GM12878 (cell line): ENCODE results near the gene ZCCHC17. TPM values are rescaled to one million over a fixed set of nuclear protein-coding genes. Genes with fewer than 3 reads are reported as not detected.

Experiments used
- ATAC-seq: fragments of 200-7000 bp; cut with Tn5 transposase; 3 replicates; pipeline ENCODE4 v1.9.1; 2020; ENCODE audit warnings: mild to moderate bottlenecking, moderate library complexity
- BruUV-seq: library from RNA; stranded (reverse); fragments of 400-500 nt; replicated peaks from 2 replicates; lab custom pipeline; 2021; lab: Mats Ljungman, UMichigan
- CTCF ChIA-PET: fragments of 300-600 bp; sonication (Branson Sonifier 250); formaldehyde crosslinking; extraction: SDS; loops from one replicate; lab custom pipeline; 2021; ENCODE audit warnings: inconsistent platforms; lab: Yijun Ruan, JAX
- POLR2A ChIA-PET: fragments of 350-600 bp; formaldehyde crosslinking; extraction: SDS; loops from one replicate; lab custom pipeline; 2021; ENCODE audit warnings: inconsistent platforms; lab: Charles Lee
- RAD21 ChIA-PET: fragments of 300-600 bp; sonication (Branson Sonifier 250); formaldehyde crosslinking; loops from one replicate; lab custom pipeline; 2023; ENCODE audit warnings: antibody characterized with exemption; ENCODE audit not compliant: unreplicated experiment; lab: Charles Lee
- SMC1A ChIA-PET: fragments of 300-600 bp; sonication (Branson Sonifier 250); formaldehyde crosslinking; loops from one replicate; lab custom pipeline; 2023; ENCODE audit not compliant: unreplicated experiment, uncharacterized antibody; lab: Charles Lee
- DNase-seq: peaks from one replicate; pipeline ENCODE4 v3.0.0-alpha.2; 2011; ENCODE audit warnings: low read depth, low spot score
- FAIRE-seq: peaks from 3 replicates; lab custom pipeline; 2011; peaks lifted over from hg19 to GRCh38; lab: Jason Lieb, UNC
- H2AFZ ChIP-seq: 2 replicates; pipeline ENCODE4 v1.6.0; 2011; ENCODE audit warnings: low read depth, low read length, control low read depth; ENCODE audit not compliant: control insufficient read depth
- H3K27ac ChIP-seq: 2 replicates; pipeline ENCODE4 v1.5.1; 2011; ENCODE audit warnings: control low read depth; ENCODE audit not compliant: control insufficient read depth, insufficient read depth
- H3K27me3 ChIP-seq, 2 experiments: replicated peaks in 1 of 2; 2 replicates each; pipeline versions ENCODE4 v1.6.0 to v1.6.1; 2011; ENCODE audit warnings: low read length in 1 of 2; ENCODE audit not compliant: control insufficient read depth in 2 of 2, insufficient read depth in 2 of 2
- H3K36me3 ChIP-seq, 2 experiments: 2 replicates each; pipeline ENCODE4 v1.5.1; 2011; ENCODE audit warnings: low read length in 1 of 2; ENCODE audit not compliant: control insufficient read depth in 2 of 2, insufficient read depth in 2 of 2
- H3K4me1 ChIP-seq: 2 replicates; pipeline ENCODE4 v1.6.1; 2011; ENCODE audit warnings: mild to moderate bottlenecking, low read length, moderate library complexity, mixed read lengths; ENCODE audit not compliant: control insufficient read depth, insufficient read depth
- H3K4me2 ChIP-seq: 2 replicates; pipeline ENCODE4 v1.6.0; 2011; ENCODE audit warnings: control low read depth; ENCODE audit not compliant: control insufficient read depth, insufficient read depth
- H3K4me3 ChIP-seq: fragments of 200-600 bp; sonication (generic); 2 replicates; pipeline ENCODE4 v1.5.1; 2016
- H3K79me2 ChIP-seq: 2 replicates; pipeline ENCODE4 v1.6.0; 2011; ENCODE audit warnings: low read length; ENCODE audit not compliant: control insufficient read depth, insufficient read depth
- H3K9ac ChIP-seq: 2 replicates; pipeline ENCODE4 v1.8.0; 2011; ENCODE audit warnings: low read length, control low read depth, mixed read lengths; ENCODE audit not compliant: control insufficient read depth, insufficient read depth
- H3K9me3 ChIP-seq: replicated peaks from 3 replicates; pipeline ENCODE4 v1.5.1; 2011; ENCODE audit warnings: mild to moderate bottlenecking, low read length; ENCODE audit not compliant: control insufficient read depth, insufficient read depth
- H4K20me1 ChIP-seq: 2 replicates; pipeline ENCODE4 v1.6.0; 2011; ENCODE audit not compliant: control insufficient read depth, insufficient read depth
- BHLHE40 ChIP-seq, 2 experiments: fragments of 450-650 bp in 1 of 2; IDR thresholded peaks; 2 replicates each; pipeline ENCODE4 v1.6.1; 2011 to 2017; ENCODE audit warnings: low read depth in 2 of 2, borderline replicate concordance in 1 of 2, improper control_type of control experiment in 1 of 2, low read length in 1 of 2, mild to moderate bottlenecking in 1 of 2
- CTCF ChIP-seq, 3 experiments: IDR thresholded peaks in 2 of 3; conservative IDR thresholded peaks in 1 of 3; 2 replicates each; pipeline ENCODE4 v1.5.1; 2011; ENCODE audit warnings: low read depth in 3 of 3, low read length in 3 of 3, mild to moderate bottlenecking in 3 of 3, control low read depth in 2 of 3, moderate library complexity in 2 of 3, inconsistent platforms in 1 of 3, mixed read lengths in 1 of 3; ENCODE audit not compliant: control insufficient read depth in 2 of 3, insufficient read depth in 1 of 3; ENCODE audit errors: extremely low read depth in 1 of 3
- MXI1 ChIP-seq: fragments of 150-350 bp; IDR thresholded peaks from 2 replicates; pipeline ENCODE4 v1.6.1; 2011; ENCODE audit warnings: low read depth, mild to moderate bottlenecking, inconsistent platforms, low read length, improper control_type of control experiment
- NFIC ChIP-seq: IDR thresholded peaks from 2 replicates; pipeline ENCODE4 v1.6.1; 2012; ENCODE audit warnings: low read depth, mild to moderate bottlenecking, inconsistent platforms, low read length, moderate library complexity
- NFYA ChIP-seq: IDR thresholded peaks from 2 replicates; pipeline ENCODE4 v1.6.1; 2011; ENCODE audit warnings: low read depth, mild to moderate bottlenecking, low read length, improper control_type of control experiment, borderline replicate concordance
- SREBF2 ChIP-seq: IDR thresholded peaks from 2 replicates; pipeline ENCODE4 v1.6.1; 2012; ENCODE audit warnings: mild to moderate bottlenecking, low read length
- ZNF384 ChIP-seq: IDR thresholded peaks from 2 replicates; pipeline ENCODE4 v1.6.1; 2012; ENCODE audit warnings: low read depth, mild to moderate bottlenecking, low read length, improper control_type of control experiment, borderline replicate concordance
- ZNF592 ChIP-seq: fragments of 450-650 bp; IDR thresholded peaks from 2 replicates; pipeline ENCODE4 v1.6.1; 2017; ENCODE audit warnings: mild to moderate bottlenecking, moderate library complexity
- WGBS: methylation state at CpG from one replicate; pipeline ENCODE4 v1.1.6; 2016; ENCODE audit warnings: low lambda C conversion rate; ENCODE audit not compliant: insufficient replicate concordance, insufficient coverage; ENCODE audit errors: missing lambda C conversion rate; 5-methylcytosine and 5-hydroxymethylcytosine counted together
- in situ Hi-C: fragments of 300-500 bp; cut with MboI; formaldehyde crosslinking; loops from 9 replicates; pipeline ENCODE4 v1.14.3; 2018; ENCODE audit warnings: mixed read lengths
- intact Hi-C: fragments of 100-400 bp; cut with micrococcal nuclease; formaldehyde crosslinking; loops from one replicate; pipeline ENCODE4 v1.14.2; 2022; ENCODE audit not compliant: unreplicated experiment
- polyA plus RNA-seq, 11 experiments: library from polyadenylated mRNA; depleted of rRNA in 4 of 11; unstranded in 6 of 11; stranded (reverse) in 5 of 11; fragments of >200 nt; fragmentation: Nextera tagmentation in 4 of 11; fragmentation: Illumina TruSeq in 1 of 11; extraction: Ambion mirVana in 4 of 11; extraction: Trizol in 1 of 11; gene quantifications; 1 replicate in 1 of 11; 2 replicates in 10 of 11; pipeline versions ENCODE4 v1.2.1 to v1.2.3, GENCODE V29; 2011 to 2016; ENCODE audit warnings: inconsistent platforms in 2 of 11, missing spikeins in 2 of 11, low read depth in 1 of 11
- total RNA-seq, 4 experiments: library from RNA; depleted of rRNA in 3 of 4; stranded (reverse); fragments of >200 nt in 3 of 4; fragmentation: Illumina TruSeq in 1 of 4; extraction: Trizol in 1 of 4; gene quantifications; 2 replicates each; pipeline versions ENCODE4 v1.2.1 to v1.2.3, GENCODE V29; 2013 to 2021

The ZCCHC17 gene
- total and polyA plus RNA-seq, 10 of the 15 experiments (the other 5 are each of a cell fraction or from before 2014, with no cell fraction given) = 22.3 to 86.3 (median 47.0) TPM

DNA sequence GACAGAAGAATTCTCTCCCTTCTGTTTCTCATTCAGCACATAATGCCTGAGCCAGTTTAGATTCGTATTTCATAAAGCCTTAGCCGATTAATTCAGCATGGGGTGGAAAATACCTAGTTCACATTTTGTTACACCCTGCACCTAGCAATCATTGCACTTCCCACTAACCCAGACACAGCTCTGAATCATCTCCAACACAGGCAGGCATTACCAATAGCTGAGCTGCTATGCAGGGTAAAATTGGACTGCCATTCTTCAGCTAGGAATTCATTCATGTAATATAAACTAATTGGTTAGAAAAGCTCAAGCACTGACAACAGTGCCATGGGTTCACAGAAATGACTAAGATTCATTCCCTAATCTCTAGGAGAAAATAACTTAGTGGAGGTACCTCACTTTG lies 30.3 kb upstream of the ZCCHC17 start (continued):
- no peak for TF ChIP-seq CTCF (IDR thresholded peaks at IDR 0.05 in 2 of 3, conservative IDR thresholded peaks at IDR 0.05 in 1 of 3; ENCODE audit: control insufficient read depth in 2 of 3, extremely low read depth in 1 of 3, insufficient read depth in 1 of 3, low read depth in 3 of 3, low read length in 3 of 3)
- no peak for TF ChIP-seq NFIC

GRCh38 chr1:31272369-31272768 lies 24.5 kb upstream of the ZCCHC17 start:
- WGBS = 99% methylated on average over 3 of the region's 3 CpGs
- ChIA-PET SMC1A (interaction anchor here (1.1 kb wide), 1 partner anchor 9 kb away, joined by 5 read pairs; no protein-coding TSS in a partner anchor), POLR2A (no interaction called here), RAD21 (interaction anchor here (0.7 kb wide), 1 partner anchor 25 kb away, joined by 3 read pairs; the partner anchor contains the start of genes SNRNP40 and ZCCHC17), CTCF (interaction anchor here (0.9 to 1.1 kb wide), 2 partner anchors 11 to 277 kb away, joined by 3 read pairs; no protein-coding TSS in a partner anchor)
- H3K4me1 ChIP-seq = no peaks in the 10 kb centered on the region
- DNase-seq = no peak
- peak; percentile 7 for FAIRE-seq
- intact Hi-C loops = no loop called here
- in situ Hi-C loops = no loop called here
- H3K27me3 ChIP-seq = no peaks in the 10 kb centered on the region
- no peaks in the 10 kb centered on the region for H3K79me2 ChIP-seq
- no peaks in the 10 kb centered on the region for H3K9me3 ChIP-seq
- no peak overlapping the region for H3K9ac ChIP-seq
- TF ChIP-seq SREBF2 = no peak
- TF ChIP-seq MXI1 = no peak
- TF ChIP-seq ZNF384 = no peak
- no peak for TF ChIP-seq BHLHE40 (IDR thresholded peaks at IDR 0.05; ENCODE audit: borderline replicate concordance in 1 of 2, low read depth in 2 of 2, low read length in 1 of 2)
- no peak for TF ChIP-seq NFYA
- no peak for TF ChIP-seq ZNF592
- no peak for ATAC-seq
- H3K4me3 ChIP-seq = no peak overlapping the region
- no peaks in the 10 kb centered on the region for H4K20me1 ChIP-seq
- no peak overlapping the region for H3K4me2 ChIP-seq
- BruUV-seq = no TSS peak
- no peak overlapping the region for H3K27ac ChIP-seq
- H2AFZ ChIP-seq = no peak overlapping the region
- peaks cover 10 to 29% of the 10 kb centered on the region in 2 experiments for H3K36me3 ChIP-seq
